HG02763 (cell line): ENCODE results near the gene MFNG.
"Not testable (repeated sequence)": the region's sequence is repeated elsewhere in the genome, so short reads cannot be mapped to it uniquely, and the experiment has no call there.

Experiments used
- ATAC-seq: cut with Tn5 transposase; IDR thresholded peaks from one replicate; pipeline ENCODE4 v1.9.1; 2021; ENCODE audit warnings: mild to moderate bottlenecking, moderate library complexity; ENCODE audit not compliant: unreplicated experiment

Gene MFNG

DNA sequence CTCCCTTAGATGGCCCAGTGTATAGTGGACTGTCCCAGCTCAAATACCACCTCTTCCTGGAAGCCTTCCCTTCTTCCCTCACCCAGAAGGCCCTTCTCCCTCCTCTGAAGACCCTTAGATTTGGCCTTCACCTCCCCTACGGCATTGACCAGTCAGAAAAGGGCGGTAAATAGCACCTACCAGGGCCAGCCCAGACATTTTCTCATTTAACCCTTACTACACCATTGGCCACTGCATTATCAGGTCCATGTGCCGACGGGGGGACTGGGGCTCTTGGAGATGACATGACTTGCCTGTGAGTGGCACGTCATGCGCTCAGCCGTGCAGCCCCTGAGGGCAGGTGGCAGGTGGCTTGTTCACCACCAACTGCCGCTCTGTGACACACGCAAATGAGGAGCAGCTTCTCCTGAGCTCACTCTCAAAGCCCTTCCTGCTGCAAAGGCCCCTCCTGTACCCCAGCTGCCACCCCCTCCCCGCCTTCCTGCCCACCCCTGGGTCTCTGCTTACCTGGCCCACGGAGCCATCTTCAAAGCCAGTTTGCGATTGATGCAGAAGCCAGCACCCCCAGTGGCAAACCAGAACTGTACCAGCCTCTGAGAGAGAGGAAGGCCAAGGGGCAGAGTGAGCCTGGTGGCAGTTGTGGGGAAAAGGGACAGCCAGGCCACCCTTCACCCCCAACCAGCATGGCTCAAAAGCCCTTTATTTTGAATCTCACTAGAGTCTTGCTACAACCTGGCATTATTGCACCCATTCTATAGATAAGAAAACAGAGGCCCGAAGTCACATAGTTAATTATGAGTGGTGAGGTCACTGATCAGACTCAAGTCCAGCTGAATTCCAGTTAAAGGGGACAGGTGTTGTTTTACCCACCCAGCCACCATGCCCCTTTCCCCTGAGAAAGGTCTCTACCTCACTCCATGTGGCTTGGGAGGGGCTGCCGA lies 9.5 kb downstream of the MFNG start:
- no peak for ATAC-seq

DNA sequence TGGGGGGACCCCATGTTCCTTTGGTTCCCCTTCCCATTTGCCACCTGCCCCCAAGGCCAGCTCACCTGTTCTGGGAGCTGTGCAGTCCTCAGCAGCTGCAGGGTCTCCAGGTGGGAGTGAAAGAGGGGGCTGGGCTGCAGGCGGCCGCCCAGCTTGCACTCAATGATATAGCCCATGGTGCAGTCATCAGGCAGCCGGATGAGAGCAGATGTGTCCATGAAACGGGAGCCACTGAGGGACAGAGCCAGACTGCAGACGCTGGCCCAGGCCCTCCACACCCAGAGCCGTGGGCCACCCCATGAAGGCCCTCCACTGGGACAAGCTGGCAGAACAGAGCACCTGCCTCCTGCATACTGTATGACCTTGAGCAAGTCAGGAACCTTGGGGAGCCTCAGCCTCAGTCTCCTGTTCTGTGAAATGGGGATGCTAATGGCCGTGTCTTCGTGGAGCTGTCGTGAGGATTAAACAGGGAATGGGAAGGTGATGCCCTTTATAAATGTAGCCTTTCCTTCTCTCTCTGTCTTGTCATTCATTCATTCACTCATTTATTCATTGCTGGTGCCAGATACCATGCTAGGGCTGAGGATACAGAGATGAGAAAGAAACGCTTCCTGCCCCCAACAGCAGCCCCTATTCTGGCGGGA lies 11.6 kb downstream of the MFNG start:
- ATAC-seq, result no peak

DNA sequence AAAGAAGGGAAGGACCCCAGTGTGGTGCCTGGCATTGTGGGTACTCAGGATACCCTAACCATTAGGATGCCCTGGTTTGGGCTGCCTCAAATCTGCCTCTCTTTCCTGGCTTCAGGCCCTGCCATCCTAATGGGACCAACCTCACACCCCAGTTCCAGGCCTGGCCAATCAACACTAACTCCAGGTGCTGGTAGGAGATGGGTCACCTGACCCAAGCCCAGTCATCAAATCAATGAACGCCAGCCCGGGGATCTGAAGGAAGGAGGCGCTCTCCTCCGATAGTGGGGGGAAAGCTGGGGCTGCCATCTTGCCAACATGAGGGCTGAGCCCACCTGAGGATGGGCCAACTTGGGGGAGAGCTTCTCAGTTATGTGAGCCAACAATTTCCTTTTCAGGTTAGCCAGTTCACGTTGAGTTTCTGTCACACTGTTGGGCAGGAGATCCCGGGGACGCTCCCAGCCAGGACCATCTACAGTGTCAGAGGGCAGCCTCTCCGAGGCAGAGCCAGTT lies 12.7 kb downstream of the MFNG start:
- no peak for ATAC-seq

DNA sequence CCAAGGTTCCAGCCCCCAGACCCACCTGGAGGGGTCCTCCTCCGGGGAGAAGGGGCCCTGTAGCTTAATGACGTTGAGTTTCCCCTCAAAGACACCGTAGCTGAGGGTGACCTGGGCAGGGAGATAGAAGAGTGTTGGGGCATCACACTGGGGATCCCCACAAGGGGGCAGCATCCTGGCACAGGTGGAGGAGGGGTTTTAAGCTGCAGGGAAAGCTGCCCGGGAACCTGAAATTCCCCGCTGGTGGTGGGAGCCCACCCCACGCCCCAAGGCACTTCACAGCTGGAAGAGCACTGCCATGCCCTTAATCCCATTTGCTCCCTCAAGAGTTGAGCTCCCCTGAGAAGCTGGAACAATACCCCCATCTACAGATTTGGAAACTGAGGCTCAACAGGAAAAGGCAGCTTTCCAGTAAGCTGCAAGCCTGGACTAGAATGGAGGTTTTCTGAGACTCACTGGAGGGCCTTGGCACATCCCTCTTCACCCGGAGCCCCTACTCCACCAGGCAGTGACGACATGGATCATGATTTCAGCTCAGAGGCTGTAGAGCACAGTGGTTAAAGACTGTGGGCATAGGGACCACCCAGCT lies 13.7 kb downstream of the MFNG start:
- ATAC-seq, result no peak

DNA sequence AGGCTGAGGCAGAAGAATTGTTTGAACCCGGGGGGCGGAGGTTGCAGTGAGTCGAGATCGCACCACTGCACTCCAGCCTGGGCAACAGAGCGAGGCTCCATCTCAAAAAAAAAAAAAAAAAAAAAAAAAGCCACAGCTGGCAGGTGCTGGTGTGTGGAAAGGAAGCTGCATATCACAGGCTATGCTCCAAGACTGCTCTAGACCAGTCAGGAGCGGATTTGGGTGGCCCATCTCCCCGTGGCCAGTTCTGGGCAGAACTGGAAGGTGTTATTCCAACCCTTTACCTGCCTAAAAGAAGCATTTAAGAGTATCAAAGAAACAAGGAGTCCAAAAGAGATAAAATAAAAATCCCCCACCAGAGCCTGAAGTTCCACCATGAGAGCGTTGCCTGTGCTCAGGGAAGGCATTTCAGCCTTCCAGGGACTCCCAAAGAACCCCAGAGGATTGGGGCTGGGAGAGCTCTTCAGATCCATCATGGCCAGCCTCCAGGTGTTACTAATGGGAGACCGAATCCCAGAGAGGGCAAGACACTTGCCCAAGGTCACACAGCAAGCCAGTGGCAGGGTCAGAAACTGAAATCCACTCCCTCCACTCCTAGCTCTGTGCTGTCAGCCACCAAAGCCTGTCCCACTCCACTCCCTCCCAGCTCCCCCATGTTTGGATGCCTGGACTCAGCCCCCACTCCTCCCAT lies 14.3 kb downstream of the MFNG start:
- no peak for ATAC-seq

DNA sequence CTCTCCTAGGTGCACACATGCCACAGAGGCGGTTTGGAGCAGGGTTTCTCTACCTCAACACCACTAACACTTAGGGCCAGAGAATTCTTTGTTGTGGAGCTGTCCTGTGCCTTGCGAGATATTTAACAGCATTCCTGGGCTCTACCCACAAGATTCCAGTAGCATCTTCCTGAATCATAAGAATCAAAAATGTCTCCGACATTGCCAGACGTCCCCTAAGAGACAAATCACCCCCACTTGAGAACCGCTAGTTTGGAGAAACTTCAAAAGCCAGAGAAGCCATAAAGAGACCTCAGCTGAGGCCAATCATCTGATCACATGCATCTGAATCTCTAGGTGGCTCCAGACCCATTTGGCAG lies 16.1 kb downstream of the MFNG start:
- no peak for ATAC-seq

DNA sequence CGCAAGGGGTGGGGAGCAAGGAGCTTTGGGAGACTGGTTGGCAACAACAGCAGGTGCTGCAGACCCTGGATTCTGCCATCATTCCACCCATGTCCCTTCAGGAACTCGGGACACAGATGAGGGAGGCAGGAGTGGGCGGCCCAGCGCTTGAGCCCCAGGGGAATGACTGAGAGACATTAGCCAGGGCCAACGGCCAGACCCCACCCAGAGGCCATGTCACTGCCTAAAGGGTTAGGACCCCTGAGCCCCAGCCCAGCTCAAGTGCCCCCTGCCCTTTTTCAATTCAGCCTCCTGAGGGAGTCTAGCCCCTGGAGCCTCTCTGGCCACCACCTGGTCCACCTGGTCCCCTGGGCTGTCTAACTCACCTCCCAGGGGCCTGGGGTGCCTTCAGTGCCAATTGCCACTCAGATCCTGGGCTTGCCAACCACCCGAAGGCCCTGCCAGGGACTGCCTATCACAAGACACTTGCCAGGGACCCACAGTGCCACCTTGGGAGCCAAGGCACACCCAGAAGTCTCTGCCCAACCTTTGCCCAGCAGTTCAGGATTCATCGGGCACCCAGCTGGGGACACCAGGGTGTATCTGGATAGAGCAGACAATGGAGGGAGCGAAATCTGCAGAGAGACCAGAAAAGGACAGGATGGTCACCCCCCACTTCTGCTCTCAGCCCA lies 16.6 kb downstream of the MFNG start:
- ATAC-seq, result no peak

DNA sequence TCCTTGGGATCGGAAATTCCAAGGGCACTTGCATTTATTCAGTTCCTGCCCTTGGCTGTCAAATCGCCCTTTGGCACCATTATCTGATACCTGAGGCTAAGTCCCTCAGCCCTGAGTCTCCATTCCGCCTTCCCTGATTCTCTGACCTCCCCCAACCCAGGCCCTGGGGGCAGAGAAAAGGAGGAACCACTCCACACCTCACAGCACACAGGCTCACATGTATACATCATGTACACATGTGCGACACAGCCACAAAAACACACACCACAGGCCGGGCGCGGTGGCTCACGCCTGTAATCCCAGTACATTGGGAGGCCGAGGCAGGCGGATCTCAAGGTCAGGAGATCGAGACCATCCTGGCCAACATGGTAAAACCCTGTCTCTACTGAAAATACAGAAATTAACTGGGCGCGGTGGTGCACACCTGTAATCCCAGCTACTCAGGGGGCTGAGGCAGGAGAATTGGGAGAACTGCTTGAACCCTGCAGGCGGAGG lies 17.9 kb downstream of the MFNG start:
- not testable (repeated sequence) for ATAC-seq

DNA sequence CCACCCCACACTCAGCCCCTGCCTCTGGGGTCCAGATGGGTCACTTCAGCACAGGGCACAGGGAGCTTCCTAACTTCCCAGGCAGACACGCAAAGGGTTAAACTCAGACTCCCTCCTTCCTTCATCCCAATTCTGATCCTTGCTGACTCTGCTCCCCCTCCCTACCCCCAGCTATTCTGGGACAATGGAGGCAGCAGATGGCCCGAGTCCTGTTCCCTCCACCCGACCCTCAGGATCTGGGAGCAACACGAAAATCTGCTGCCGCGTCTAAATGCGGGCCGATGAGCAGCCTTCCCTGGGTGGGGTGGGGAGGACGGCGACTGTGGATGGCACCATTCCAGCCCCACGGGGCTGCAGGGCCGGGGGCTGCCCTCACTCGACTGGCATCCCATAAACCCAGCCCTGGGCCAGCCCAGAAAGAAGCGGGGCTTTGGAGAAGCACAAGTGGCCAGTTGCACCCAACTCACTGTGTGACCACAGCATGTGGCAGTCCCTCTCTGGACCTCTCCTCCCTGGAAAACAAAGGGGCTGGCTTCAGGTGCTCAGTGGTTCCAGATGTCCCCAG lies 18.7 kb downstream of the MFNG start:
- no peak for ATAC-seq

DNA sequence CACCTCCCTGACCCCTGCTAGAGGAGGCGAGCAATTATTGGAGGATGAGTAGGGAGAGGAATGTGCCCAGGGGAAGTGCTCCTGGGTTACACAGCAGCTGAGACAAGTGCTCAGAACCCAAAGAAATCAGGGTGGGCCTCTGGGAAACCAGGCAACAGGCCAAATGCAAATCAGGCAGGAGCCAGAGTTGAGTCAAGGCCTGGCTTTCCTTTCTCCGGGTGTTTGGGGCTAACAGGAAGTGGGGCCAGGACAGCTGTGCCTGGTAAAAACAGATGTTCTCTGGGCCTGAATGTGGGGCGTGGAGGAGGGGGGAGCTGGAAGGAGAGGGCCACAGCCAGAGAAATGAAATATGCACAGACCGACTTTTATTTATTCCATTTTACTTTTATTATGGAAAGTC lies 22.0 kb downstream of the MFNG start:
- ATAC-seq, result peak; percentile 51

DNA sequence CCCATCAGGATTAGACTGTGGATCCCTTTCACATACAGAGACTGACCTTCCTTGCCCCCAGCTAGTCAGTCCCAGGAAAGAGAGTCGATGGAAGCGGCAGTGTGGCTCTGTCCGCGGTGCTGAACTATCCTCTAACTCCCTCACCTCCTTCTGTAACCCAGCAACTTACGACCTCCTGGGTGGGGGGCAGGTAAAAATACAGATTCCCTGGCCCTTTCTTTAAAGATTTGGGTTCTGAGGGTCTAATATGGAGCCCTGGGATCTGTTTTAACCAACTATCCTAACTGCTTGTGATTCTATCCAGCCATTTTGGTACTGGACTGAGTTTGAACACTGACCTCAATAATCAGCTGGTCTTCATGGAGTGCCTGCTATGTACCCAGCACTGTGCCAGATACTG lies 23.2 kb downstream of the MFNG start:
- ATAC-seq, result no peak

DNA sequence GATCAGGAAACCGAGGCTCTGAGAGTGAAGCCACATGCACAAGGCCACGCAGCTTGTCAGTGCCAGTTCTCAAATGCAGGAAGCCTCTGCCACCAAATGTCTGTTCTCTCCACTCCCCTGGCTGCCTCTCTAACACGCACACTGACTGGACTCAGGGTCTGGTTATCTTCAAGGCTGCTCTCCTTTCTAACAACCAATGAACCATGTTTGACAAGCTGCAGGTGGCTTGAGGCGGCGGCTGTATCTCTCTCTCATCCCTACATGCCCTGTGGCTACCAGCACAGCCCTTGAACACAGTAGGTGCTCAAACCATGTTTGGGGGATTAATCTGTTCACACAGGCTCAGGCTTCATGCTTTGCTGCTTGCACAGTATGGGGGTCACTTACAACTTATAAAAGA lies 23.7 kb downstream of the MFNG start:
- ATAC-seq, result no peak

DNA sequence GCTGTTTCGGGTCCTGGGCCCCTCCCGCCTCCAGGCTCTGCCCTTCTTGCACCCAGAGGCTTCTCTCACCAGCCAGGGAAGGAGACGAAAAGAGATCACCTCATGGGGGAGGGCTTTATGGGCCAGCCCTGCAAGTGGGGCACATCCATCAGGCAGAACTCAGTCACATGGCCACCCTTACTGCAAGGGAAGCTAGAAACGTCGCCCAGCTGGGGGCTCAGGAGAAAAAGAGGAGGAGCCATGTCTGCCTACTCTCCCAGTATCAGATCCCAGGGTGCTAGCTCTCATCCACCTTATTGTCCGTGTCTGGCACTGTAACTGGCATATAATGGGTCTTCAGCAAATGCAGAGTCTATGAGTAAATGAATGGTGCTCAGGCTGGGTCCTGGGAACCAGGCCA lies 24.2 kb downstream of the MFNG start:
- no peak for ATAC-seq

DNA sequence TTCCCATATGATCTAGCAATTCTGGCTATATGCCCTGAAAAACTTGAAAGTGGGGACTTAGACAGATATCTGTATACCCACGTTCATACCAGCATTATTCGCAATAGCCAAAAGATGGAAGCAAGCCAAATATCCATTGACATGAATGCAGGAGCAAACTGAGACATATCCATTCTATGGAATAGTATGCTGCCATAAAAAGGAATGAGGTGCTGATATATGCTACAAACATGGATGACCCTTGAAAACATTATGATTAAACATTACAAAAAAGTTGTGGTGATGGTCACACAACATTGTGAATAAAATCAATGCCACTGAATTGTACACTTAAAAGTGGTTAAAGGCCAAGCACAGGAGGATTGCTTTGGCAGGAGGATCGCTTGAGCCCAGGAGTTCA lies 25.5 kb downstream of the MFNG start:
- no peak for ATAC-seq

DNA sequence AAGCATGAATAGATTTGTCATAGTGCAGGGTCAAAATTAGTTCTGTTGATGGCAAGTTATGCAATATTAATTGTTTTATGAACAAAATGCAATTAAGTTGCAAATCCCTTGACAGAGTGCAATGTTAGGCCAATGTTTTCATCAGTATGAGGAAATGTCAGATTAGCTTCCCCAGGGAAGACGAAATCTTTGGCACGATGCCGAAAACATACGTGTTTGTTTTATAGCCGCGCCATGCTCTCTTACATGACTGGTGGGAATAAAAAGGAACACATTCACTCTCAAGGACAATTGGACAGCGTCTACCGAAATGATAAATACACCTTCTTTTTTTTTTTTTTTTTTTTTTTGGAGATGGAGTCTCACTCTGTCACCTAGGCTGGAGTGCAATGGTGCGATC lies 27.0 kb downstream of the MFNG start:
- ATAC-seq, result no peak

DNA sequence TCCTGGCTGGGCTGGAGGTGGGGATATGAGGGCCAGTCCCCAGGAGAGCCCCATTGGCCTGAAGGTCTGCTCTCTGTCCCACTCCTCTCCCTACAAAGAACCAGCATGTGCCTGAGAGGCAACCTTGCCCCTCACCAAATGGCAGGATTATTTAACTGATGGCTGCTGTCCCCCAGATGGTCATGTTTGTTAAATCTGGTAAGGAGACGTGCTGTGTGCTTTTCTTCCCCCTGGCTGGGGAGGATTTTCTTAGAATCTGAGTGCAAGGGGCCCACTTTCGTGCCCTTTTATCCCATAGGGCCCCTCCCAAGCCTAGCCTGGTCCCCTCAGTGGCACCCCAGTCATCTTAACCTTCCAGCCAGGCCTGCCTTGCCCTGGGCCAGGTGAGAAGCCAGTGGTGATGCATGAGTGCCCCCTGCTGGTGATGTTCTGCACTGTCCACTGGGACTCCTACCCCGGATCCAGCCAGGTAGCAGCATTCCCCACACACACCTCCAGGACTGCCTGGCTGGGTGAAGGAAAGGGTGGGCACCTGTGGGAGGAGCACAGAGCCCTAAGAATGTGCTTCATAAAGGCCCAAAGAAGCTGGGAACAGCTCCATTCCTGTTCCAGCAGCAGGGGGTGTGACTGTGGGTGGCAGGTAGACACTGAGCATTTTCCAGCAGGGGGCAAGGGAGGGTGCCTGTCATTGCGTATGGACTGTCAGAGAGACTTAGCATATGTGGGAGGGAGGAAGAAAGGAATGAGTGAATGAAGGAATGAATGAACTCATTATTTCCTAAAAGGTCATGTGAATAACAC lies 28.9 kb downstream of the MFNG start:
- ATAC-seq, result peak; percentile 50

DNA sequence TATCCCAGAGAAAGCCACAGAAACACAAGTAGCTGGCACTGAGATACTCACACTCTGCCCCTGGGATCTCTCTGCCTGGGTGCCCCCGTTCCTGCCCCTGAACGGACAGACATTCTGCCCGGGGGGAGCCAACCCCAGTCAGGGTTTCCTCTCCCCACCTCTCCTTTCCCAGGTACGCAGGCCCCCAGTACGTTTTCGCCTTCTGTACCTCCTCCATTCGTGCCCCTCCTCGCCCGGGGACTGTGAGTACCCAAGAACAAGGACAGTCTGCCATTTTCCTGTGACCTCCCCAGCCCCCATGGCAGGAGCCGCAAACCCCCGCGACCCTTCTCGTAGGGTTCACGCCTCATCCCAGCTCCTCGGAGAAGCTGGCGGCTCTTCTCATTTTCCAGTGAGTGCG lies 29.8 kb downstream of the MFNG start:
- no peak for ATAC-seq

DNA sequence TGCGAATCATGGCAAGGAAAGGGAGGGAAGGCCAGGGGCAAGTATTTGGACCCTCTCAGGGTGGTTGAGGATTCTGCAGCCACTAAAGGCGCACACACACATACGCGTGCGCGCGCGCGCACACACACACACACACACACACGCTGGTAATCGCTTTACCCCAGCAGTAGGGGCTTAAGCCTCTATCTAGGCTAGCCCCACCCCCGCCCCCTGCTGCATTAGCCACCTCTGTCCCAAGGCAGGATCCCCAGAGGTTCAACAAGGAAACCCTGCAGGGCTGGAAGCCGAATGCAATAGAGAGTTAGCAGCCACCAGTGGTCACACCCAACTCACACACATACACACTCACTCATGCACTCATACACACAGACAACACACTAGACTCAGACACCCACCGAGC lies 30.3 kb downstream of the MFNG start:
- ATAC-seq, result no peak

DNA sequence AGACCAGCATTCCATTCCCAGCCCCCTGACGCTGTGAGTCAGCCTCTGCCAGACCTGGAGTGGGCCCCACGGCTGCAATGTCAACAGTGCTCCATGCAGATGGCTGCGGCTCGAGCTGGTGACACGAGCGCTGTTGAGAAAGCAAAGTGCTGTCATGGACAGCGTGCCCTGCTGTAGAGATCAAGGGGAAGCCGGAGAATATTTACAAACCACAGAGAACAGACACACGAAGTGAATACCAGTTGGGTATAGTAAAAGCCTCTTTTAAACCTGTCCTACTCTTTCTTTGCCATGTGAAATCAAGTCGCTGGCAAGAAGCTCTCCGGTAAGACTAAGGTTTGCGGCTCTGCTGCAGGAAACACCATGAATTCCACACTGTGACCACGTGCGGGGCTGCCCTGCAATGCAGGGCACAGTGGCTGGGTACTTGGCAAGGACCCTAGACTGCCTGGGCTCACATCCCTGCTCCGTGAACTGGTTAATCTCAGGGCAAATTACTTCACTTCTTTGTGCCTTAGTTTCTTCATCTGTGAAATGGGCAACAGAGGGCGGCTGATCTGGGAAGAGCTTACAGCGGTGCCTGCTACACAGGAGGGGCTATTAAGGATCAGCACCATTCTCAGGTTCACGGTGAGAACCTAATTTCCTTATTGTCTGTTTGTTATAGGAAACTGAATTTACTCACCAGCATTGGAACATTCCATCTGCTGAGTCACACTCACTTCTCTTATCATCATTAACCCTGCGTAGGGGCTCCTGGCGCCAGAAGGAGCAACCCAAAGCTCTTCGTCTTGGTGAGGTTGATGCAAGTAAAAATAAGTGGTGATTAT lies 31.1 kb downstream of the MFNG start:
- no peak for ATAC-seq
